ENCODE results near the gene KCNJ12.
"Not testable (repeated sequence)": the region's sequence is repeated elsewhere in the genome, so short reads cannot be mapped to it uniquely, and the experiment has no call there.

The KCNJ12 gene

GRCh38 chr17:21409971-21410370, 33.8 kb downstream of the KCNJ12 start:
- not testable (repeated sequence) for H3K4me1 ChIP-seq (ENCODE audit: control insufficient read depth, insufficient read depth, low read length); H3K4me3 ChIP-seq (ENCODE audit: low read length); H3K9ac ChIP-seq (ENCODE audit: low read length); H3K36me3 ChIP-seq (ENCODE audit: control insufficient read depth, insufficient read depth, low read length); H3K27ac ChIP-seq (ENCODE audit: low read depth, low read length); H3K27me3 ChIP-seq (ENCODE audit: control insufficient read depth, insufficient read depth, low read length)

- not testable (repeated sequence) for H3K4me3 ChIP-seq (ENCODE audit: low read length); H3K4me1 ChIP-seq (ENCODE audit: control insufficient read depth, insufficient read depth, low read length); H3K27ac ChIP-seq (ENCODE audit: low read depth, low read length); H3K36me3 ChIP-seq (ENCODE audit: control insufficient read depth, insufficient read depth, low read length); H3K9ac ChIP-seq (ENCODE audit: low read length); H3K27me3 ChIP-seq (ENCODE audit: control insufficient read depth, insufficient read depth, low read length)
Observed at GRCh38 chr17:21410371-21410770, 34.2 kb downstream of the KCNJ12 start.

GRCh38 chr17:21410906-21411678, 34.9 kb downstream of the KCNJ12 start:
- not testable (repeated sequence) for H3K4me3 ChIP-seq (ENCODE audit: low read length); H3K27ac ChIP-seq (ENCODE audit: low read depth, low read length); H3K9ac ChIP-seq (ENCODE audit: low read length); H3K27me3 ChIP-seq (ENCODE audit: control insufficient read depth, insufficient read depth, low read length); H3K4me1 ChIP-seq (ENCODE audit: control insufficient read depth, insufficient read depth, low read length); H3K36me3 ChIP-seq (ENCODE audit: control insufficient read depth, insufficient read depth, low read length)

DNA sequence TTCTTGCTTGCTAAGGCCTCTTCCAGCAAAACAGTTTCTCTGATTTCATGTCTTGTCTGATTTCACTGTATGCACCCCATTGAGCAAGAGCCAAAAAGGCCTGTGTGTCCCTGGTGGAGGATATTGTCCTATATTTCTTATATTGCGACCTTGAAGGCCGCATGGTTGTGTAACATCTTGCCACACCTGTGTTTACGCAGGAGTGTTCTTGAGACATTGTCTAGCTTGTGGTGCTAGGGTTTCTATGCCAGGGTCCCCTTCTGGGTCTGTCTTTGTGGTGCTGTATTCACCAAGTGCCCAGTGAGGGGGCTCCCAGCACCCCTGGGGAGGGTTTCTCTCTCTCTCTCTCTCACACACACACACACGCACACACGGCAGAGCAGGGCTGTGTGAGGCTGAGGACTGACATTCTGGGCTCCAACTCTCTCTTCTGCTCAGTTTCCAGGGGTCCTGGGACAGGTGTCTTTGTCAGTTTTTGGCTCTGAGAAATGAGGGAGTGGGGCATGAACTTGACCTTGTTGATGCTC, 35.6 kb downstream of the KCNJ12 start:
- H3K9ac ChIP-seq (ENCODE audit: low read length); H3K36me3 ChIP-seq (ENCODE audit: control insufficient read depth, insufficient read depth, low read length); H3K4me1 ChIP-seq (ENCODE audit: control insufficient read depth, insufficient read depth, low read length); H3K4me3 ChIP-seq (ENCODE audit: low read length); H3K27ac ChIP-seq (ENCODE audit: low read depth, low read length); H3K27me3 ChIP-seq (ENCODE audit: control insufficient read depth, insufficient read depth, low read length): not testable (repeated sequence)

- not testable (repeated sequence) for H3K36me3 ChIP-seq (ENCODE audit: control insufficient read depth, insufficient read depth, low read length); H3K9ac ChIP-seq (ENCODE audit: low read length); H3K4me1 ChIP-seq (ENCODE audit: control insufficient read depth, insufficient read depth, low read length); H3K27me3 ChIP-seq (ENCODE audit: control insufficient read depth, insufficient read depth, low read length); H3K27ac ChIP-seq (ENCODE audit: low read depth, low read length); H3K4me3 ChIP-seq (ENCODE audit: low read length)
Observed at GRCh38 chr17:21412207-21412681, 36.1 kb downstream of the KCNJ12 start.

GRCh38 chr17:21413570-21414279, 37.6 kb downstream of the KCNJ12 start:
- not testable (repeated sequence) for H3K27ac ChIP-seq (ENCODE audit: low read depth, low read length); H3K36me3 ChIP-seq (ENCODE audit: control insufficient read depth, insufficient read depth, low read length); H3K4me1 ChIP-seq (ENCODE audit: control insufficient read depth, insufficient read depth, low read length); H3K9ac ChIP-seq (ENCODE audit: low read length); H3K27me3 ChIP-seq (ENCODE audit: control insufficient read depth, insufficient read depth, low read length); H3K4me3 ChIP-seq (ENCODE audit: low read length)

DNA sequence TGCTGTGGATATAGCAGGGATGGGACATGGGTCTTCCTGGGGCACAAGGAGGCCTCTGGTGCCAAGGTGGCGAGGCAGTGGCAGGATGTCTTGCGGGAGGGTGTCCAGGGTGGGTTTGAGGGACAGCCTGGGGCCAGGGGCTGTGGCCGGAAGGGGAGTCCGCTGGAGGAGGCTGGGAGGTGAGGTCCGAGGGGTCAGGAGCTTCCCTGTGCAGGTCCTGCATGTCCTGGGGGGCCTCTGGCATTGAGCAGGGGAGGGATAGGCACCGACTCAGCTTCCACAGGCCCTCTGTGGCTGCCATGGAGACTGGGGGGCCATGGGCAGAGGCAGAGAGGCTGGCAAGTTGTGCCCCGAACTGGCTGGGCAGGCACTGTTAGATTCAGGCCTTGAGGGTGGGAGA, 38.5 kb downstream of the KCNJ12 start:
- not testable (repeated sequence) for H3K4me3 ChIP-seq (ENCODE audit: low read length); H3K27me3 ChIP-seq (ENCODE audit: control insufficient read depth, insufficient read depth, low read length); H3K9ac ChIP-seq (ENCODE audit: low read length); H3K36me3 ChIP-seq (ENCODE audit: control insufficient read depth, insufficient read depth, low read length); H3K4me1 ChIP-seq (ENCODE audit: control insufficient read depth, insufficient read depth, low read length); H3K27ac ChIP-seq (ENCODE audit: low read depth, low read length)

DNA sequence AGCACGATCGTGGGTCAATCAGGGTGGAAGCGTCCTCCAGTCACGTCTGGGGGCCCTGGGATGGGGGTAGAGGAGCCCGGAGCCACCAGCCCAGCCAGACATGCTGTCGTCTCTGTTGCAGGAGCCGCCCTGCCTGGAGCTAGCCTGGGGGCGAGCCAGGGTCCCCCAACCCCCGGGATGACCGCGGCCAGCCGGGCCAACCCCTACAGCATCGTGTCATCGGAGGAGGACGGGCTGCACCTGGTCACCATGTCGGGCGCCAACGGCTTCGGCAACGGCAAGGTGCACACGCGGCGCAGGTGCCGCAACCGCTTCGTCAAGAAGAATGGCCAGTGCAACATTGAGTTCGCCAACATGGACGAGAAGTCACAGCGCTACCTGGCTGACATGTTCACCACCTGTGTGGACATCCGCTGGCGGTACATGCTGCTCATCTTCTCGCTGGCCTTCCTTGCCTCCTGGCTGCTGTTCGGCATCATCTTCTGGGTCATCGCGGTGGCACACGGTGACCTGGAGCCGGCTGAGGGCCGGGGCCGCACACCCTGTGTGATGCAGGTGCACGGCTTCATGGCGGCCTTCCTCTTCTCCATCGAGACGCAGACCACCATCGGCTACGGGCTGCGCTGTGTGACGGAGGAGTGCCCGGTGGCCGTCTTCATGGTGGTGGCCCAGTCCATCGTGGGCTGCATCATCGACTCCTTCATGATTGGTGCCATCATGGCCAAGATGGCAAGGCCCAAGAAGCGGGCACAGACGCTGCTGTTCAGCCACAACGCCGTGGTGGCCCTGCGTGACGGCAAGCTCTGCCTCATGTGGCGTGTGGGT, 39.2 kb downstream of the KCNJ12 start:
- H3K36me3 ChIP-seq (ENCODE audit: control insufficient read depth, insufficient read depth, low read length); H3K4me3 ChIP-seq (ENCODE audit: low read length); H3K4me1 ChIP-seq (ENCODE audit: control insufficient read depth, insufficient read depth, low read length); H3K27me3 ChIP-seq (ENCODE audit: control insufficient read depth, insufficient read depth, low read length); H3K27ac ChIP-seq (ENCODE audit: low read depth, low read length); H3K9ac ChIP-seq (ENCODE audit: low read length): not testable (repeated sequence)

- H3K27ac ChIP-seq (ENCODE audit: low read depth, low read length); H3K4me3 ChIP-seq (ENCODE audit: low read length); H3K27me3 ChIP-seq (ENCODE audit: control insufficient read depth, insufficient read depth, low read length); H3K4me1 ChIP-seq (ENCODE audit: control insufficient read depth, insufficient read depth, low read length); H3K36me3 ChIP-seq (ENCODE audit: control insufficient read depth, insufficient read depth, low read length); H3K9ac ChIP-seq (ENCODE audit: low read length): not testable (repeated sequence)
Observed at GRCh38 chr17:21416471-21416981, 40.4 kb downstream of the KCNJ12 start.

- H3K4me3 ChIP-seq (ENCODE audit: low read length); H3K36me3 ChIP-seq (ENCODE audit: control insufficient read depth, insufficient read depth, low read length); H3K9ac ChIP-seq (ENCODE audit: low read length); H3K27me3 ChIP-seq (ENCODE audit: control insufficient read depth, insufficient read depth, low read length); H3K4me1 ChIP-seq (ENCODE audit: control insufficient read depth, insufficient read depth, low read length); H3K27ac ChIP-seq (ENCODE audit: low read depth, low read length): not testable (repeated sequence)
Observed at GRCh38 chr17:21417349-21417748, 41.2 kb downstream of the KCNJ12 start.

DNA sequence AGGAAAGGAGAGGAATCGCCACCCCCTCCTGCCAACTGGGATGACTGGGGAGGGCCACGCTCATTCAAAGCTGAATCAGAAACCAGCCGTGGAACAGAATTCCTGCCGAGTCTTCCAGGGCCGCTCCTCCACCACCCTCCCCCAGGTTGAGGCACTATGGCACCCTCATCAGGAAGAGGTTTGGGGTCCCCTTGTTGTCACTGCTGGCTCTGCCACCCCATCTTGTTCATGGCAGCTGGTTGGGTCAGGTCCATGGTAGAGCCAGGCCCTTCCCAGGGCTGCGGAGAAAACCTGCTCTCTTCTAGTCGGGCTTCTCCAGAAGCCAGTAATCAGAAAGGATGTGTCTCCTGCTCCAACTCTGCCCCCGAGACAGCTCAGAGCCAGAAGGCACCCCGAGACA, 41.8 kb downstream of the KCNJ12 start:
- Histone ChIP-seq H3K27ac (ENCODE audit: low read depth, low read length) (no peak overlapping the region), H3K27me3 (ENCODE audit: control insufficient read depth, insufficient read depth, low read length) (no peaks in the 10 kb centered on the region), H3K4me1 (ENCODE audit: control insufficient read depth, insufficient read depth, low read length) (no peaks in the 10 kb centered on the region), H3K9ac (ENCODE audit: low read length) (no peak overlapping the region), H3K4me3 (ENCODE audit: low read length) (no peak overlapping the region), H3K36me3 (ENCODE audit: control insufficient read depth, insufficient read depth, low read length) (no peaks in the 10 kb centered on the region)
